Lower lobe of right lung (tissue), 2 donors: Measurements from ENCODE around the gene TEKT3. TPM values are rescaled to one million over a fixed set of nuclear protein-coding genes. Genes with fewer than 3 reads are reported as not detected.
A peak's percentile ranks its signal among the peaks of the same experiment; 100 is the strongest.

Experiments used
- ATAC-seq, 2 donors: fragments of 200-7000 bp; cut with Tn5 transposase; one replicate each; pipeline ENCODE4 v1.9.1; 2020 to 2022; ENCODE audit warnings: mild to moderate bottlenecking in 2 of 2, moderate library complexity in 2 of 2
- DNase-seq: peaks from one replicate; pipeline ENCODE4 v3.0.0-alpha.2; 2020
- H3K27ac ChIP-seq: fragments of 200-600 bp; one replicate; pipeline ENCODE4 v1.8.0; 2022
- H3K27me3 ChIP-seq: fragments of 200-600 bp; one replicate; pipeline ENCODE4 v1.8.0; 2022; ENCODE audit warnings: low read depth
- H3K36me3 ChIP-seq: fragments of 200-600 bp; one replicate; pipeline ENCODE4 v1.8.0; 2022; ENCODE audit warnings: mild to moderate bottlenecking
- H3K4me1 ChIP-seq: fragments of 200-600 bp; one replicate; pipeline ENCODE4 v1.8.0; 2022
- H3K4me3 ChIP-seq: fragments of 200-600 bp; one replicate; pipeline ENCODE4 v1.8.0; 2022; ENCODE audit warnings: mild to moderate bottlenecking
- H3K9me3 ChIP-seq: fragments of 200-600 bp; one replicate; pipeline ENCODE4 v1.8.0; 2022
- CTCF ChIP-seq: fragments of 200-600 bp; IDR thresholded peaks from one replicate; pipeline ENCODE4 v1.8.0; 2022; ENCODE audit warnings: antibody characterized with exemption, mild to moderate bottlenecking
- intact Hi-C: fragments of 100-400 bp; cut with DNase I; formaldehyde crosslinking; loops from one replicate; pipeline ENCODE4 v1.11.0; 2022
- long read RNA-seq: library from polyadenylated mRNA; unstranded; transcript quantifications from one replicate; pipeline ENCODE4 v2.0.0, GENCODE V29; 2021
- total RNA-seq: library from RNA; stranded (reverse); fragmentation: NEBNext Ultra II Directional; extraction: Animal tissue kit (Norgen Biotek cat#: 25700); gene quantifications from one replicate; pipeline ENCODE4 v1.2.1, GENCODE V29; 2021
- donor health status: DM: no; HTN: yes; CAD: no; lungs with severe emphysema.

Gene TEKT3
- total RNA-seq, result 2.2 TPM
- long read RNA-seq, partial matches to known transcripts, result 0 of 2 reads
- long read RNA-seq, other reads (novel, unspliced or antisense), result 1 of 2 reads

DNA sequence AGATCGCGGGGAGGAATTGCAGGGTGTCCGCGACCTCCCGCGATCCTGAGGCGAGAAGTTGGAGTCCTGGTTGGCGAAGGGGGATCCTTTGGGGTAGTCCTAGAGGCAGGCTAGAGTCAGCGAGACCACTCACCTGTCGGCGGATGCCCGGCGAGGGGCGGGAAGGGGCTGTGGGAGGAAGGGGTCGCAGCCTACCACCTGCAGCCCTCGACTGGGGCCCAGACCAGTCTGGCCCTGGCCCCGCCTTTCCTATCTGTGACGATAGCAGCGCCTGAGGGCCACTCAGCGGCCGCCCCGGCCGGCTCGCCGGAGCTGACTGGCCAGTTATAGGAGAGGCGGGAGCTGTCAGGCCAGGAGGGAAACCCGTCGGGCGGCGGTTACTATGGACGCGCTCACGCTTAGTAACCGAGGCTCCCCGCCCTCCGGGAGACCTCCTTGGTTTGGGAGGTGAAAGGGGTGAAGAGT, at the start of gene TEKT3:
Gene TEKT3, minus strand, starts transcription at position 213 of the 465 bp plus-strand sequence. CDS start 10,012 bp downstream, outside the sequence.
- Histone ChIP-seq H3K4me3 (peak within 1 kb of the TSS; percentile 62), H3K36me3 (no peaks in the 10 kb centered on the region), H3K27ac (no peak within 1 kb of the TSS), H3K4me1 (peaks cover 10% of the 10 kb centered on the region), H3K9me3 (no peaks in the 10 kb centered on the region), H3K27me3 (peaks cover 28% of the 10 kb centered on the region)
- DNase-seq (peak; percentile 88), ATAC-seq (peak; percentile 99 to 100)
- TF ChIP-seq CTCF, result no peak
- intact Hi-C loops, result no loop called here

- H3K27ac ChIP-seq, result no peak overlapping the region
- no peaks in the 10 kb centered on the region for H3K36me3 ChIP-seq
- H3K27me3 ChIP-seq, result no peaks in the 10 kb centered on the region
- DNase-seq (no peak), ATAC-seq (no peak)
- no peak for TF ChIP-seq CTCF
- no peak overlapping the region for H3K4me3 ChIP-seq
- H3K4me1 ChIP-seq, result peaks cover 14% of the 10 kb centered on the region
- intact Hi-C loops, result no loop called here
- H3K9me3 ChIP-seq, result no peaks in the 10 kb centered on the region
Measured at GRCh38 chr17:15388356-15389041, 47.1 kb upstream of the TEKT3 start.

- no peak for TF ChIP-seq CTCF
- Histone ChIP-seq H3K4me3 (no peak overlapping the region), H3K27me3 (no peaks in the 10 kb centered on the region), H3K9me3 (no peaks in the 10 kb centered on the region), H3K36me3 (no peaks in the 10 kb centered on the region), H3K27ac (no peak overlapping the region), H3K4me1 (peaks cover 17% of the 10 kb centered on the region)
- ATAC-seq, result no peak
- intact Hi-C loops, result no loop called here
- no peak for DNase-seq
Measured at GRCh38 chr17:15386083-15386482, 44.7 kb upstream of the TEKT3 start.

- intact Hi-C loops, result no loop called here
- no peak for TF ChIP-seq CTCF
- H3K4me1 ChIP-seq, result peaks cover 17% of the 10 kb centered on the region
- ATAC-seq (no peak), DNase-seq (no peak)
- no peaks in the 10 kb centered on the region for H3K36me3 ChIP-seq
- H3K4me3 ChIP-seq, result no peak overlapping the region
- H3K27me3 ChIP-seq, result no peaks in the 10 kb centered on the region
- H3K9me3 ChIP-seq, result no peaks in the 10 kb centered on the region
- H3K27ac ChIP-seq, result no peak overlapping the region
Measured at GRCh38 chr17:15385305-15385704, 43.9 kb upstream of the TEKT3 start.

DNA sequence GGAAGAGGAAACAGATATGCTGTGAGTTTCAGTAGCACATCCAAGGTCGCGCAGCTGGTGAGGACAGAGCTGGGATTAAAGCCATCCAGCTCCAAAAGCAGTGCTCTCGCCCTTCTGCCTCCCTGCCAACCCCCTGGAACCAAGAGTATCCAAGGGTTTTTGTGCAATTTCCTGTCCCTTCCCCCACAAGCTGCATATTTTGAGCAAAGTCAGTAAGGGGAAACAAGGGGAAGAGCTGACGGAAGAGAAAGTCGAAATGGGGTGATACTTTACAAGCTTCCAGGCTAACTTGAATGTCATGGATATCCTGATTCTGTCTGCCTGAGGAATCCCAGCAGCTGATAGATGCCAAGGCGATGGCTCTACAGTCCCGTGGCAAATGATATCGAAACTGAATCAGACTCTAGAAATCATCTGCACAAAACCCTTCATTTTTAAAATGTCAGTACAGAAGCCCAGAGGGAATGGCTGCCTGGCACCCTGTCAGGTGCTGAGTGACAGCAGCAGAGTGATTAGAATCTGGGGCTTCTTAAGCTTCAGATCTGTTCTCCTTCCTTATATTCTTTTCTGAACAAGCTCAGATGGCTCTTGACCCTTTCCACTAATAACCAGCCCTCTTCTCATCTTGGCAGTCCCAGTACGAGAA, 42.9 kb upstream of the TEKT3 start:
- TF ChIP-seq CTCF, result no peak
- ATAC-seq (peak; percentile 50 to 67), DNase-seq (no peak)
- intact Hi-C loops, result no loop called here
- Histone ChIP-seq H3K36me3 (no peaks in the 10 kb centered on the region), H3K27ac (peak overlapping the region; percentile 76), H3K4me3 (peak overlapping the region; percentile 24), H3K4me1 (peaks cover 17% of the 10 kb centered on the region), H3K27me3 (no peaks in the 10 kb centered on the region), H3K9me3 (no peaks in the 10 kb centered on the region)
